Panc1 (cell line): Measurements from ENCODE around the gene EFNA5. TPM values are rescaled to one million over a fixed set of nuclear protein-coding genes. Genes with fewer than 3 reads are reported as not detected.

ENCODE experiments used
- ATAC-seq: fragments of 200-7000 bp; cut with Tn5 transposase; 2 replicates; pipeline ENCODE4 v1.9.1; 2020; ENCODE audit warnings: mild to moderate bottlenecking, moderate library complexity
- BruUV-seq: library from RNA; stranded (reverse); fragments of 400-500 nt; replicated peaks from 2 replicates; lab custom pipeline; 2021; lab: Mats Ljungman, UMichigan
- CTCF ChIA-PET: fragments of 300-600 bp; sonication (Branson Sonifier 250); formaldehyde crosslinking; loops from one replicate; lab custom pipeline; 2022; ENCODE audit warnings: antibody characterized with exemption; lab: Charles Lee
- POLR2A ChIA-PET: fragments of 300-600 bp; sonication (Branson Sonifier 250); formaldehyde crosslinking; loops from one replicate; lab custom pipeline; 2022; ENCODE audit warnings: antibody characterized with exemption; lab: Charles Lee
- DNase-seq: peaks from one replicate; pipeline ENCODE4 v3.0.0-alpha.2; 2010; ENCODE audit warnings: low read depth, low spot score
- H3K27ac ChIP-seq: 2 replicates; pipeline ENCODE4 v1.5.1; 2011; ENCODE audit warnings: mild to moderate bottlenecking, low read length, inconsistent platforms
- H3K27me3 ChIP-seq: fragments of 200-500 bp; sonication (Bioruptor generic); 2 replicates; pipeline ENCODE4 v1.6.0; 2014; ENCODE audit warnings: low read length, inconsistent platforms; ENCODE audit not compliant: control insufficient read depth, insufficient read depth
- H3K36me3 ChIP-seq: fragments of 200-500 bp; sonication (Bioruptor generic); 2 replicates; pipeline ENCODE4 v1.5.1; 2014; ENCODE audit warnings: inconsistent platforms, mild to moderate bottlenecking, low read length, moderate library complexity; ENCODE audit not compliant: control insufficient read depth, insufficient read depth
- H3K4me1 ChIP-seq: 2 replicates; pipeline ENCODE4 v1.5.1; 2011; ENCODE audit warnings: inconsistent platforms, mild to moderate bottlenecking, low read length, moderate library complexity; ENCODE audit not compliant: control insufficient read depth, insufficient read depth
- H3K4me3 ChIP-seq, 2 experiments: 2 replicates each; pipeline ENCODE4 v1.5.1; 2011 to 2012; ENCODE audit warnings: low read depth in 2 of 2, low read length in 2 of 2, mild to moderate bottlenecking in 2 of 2, inconsistent platforms in 1 of 2, moderate library complexity in 1 of 2
- H3K9me3 ChIP-seq: fragments of 200-500 bp; sonication (Bioruptor generic); 2 replicates; pipeline ENCODE4 v1.5.1; 2014; ENCODE audit warnings: low read depth, mild to moderate bottlenecking, inconsistent platforms, low read length, moderate library complexity; ENCODE audit not compliant: control insufficient read depth, insufficient read depth
- CTCF ChIP-seq: fragments of 450-650 bp; IDR thresholded peaks from 2 replicates; pipeline ENCODE4 v1.5.1; 2017; ENCODE audit warnings: mild to moderate bottlenecking
- POLR2AphosphoS5 ChIP-seq: IDR thresholded peaks from 2 replicates; pipeline ENCODE4 v1.6.1; 2012; ENCODE audit warnings: mild to moderate bottlenecking, low read depth, low read length, moderate library complexity
- REST ChIP-seq, 2 experiments: IDR thresholded peaks; 2 replicates each; pipeline ENCODE4 v1.6.1; 2011 to 2012; ENCODE audit warnings: low read depth in 2 of 2, control low read depth in 1 of 2, low read length in 1 of 2, mild to moderate bottlenecking in 1 of 2, moderate library complexity in 1 of 2; ENCODE audit not compliant: insufficient read depth in 1 of 2
- SIN3A ChIP-seq: IDR thresholded peaks from 2 replicates; pipeline ENCODE4 v1.6.1; 2012; ENCODE audit warnings: low read depth, mild to moderate bottlenecking, low read length, moderate library complexity, borderline replicate concordance; ENCODE audit not compliant: insufficient read depth
- TCF7L2 ChIP-seq: IDR thresholded peaks from 2 replicates; pipeline ENCODE4 v1.6.1; 2011; ENCODE audit warnings: mild to moderate bottlenecking, low read depth, low read length, inconsistent platforms
- in situ Hi-C: cut with HindIII; loops from 2 replicates; pipeline ENCODE4 v1.10.0; 2016; ENCODE audit warnings: low sequenced_read_pairs, low pct_unique_long_range_greater_than_20kb
- intact Hi-C: fragments of 100-400 bp; cut with micrococcal nuclease; formaldehyde crosslinking; loops from one replicate; pipeline ENCODE4 v1.10.0; 2022; ENCODE audit not compliant: unreplicated experiment
- total RNA-seq: library from RNA; stranded (reverse); gene quantifications from one replicate; pipeline ENCODE4 v1.2.1, GENCODE V29; 2021; ENCODE audit not compliant: unreplicated experiment

Gene EFNA5
- total RNA-seq, 1 experiment from 2014 or later = 30.5 TPM

GRCh38 chr5:107699425-107699824 lies 28.7 kb upstream of the EFNA5 start:
- H3K4me3 ChIP-seq = no peak overlapping the region
- BruUV-seq = no TSS peak
- in situ Hi-C loops = no loop called here
- no peaks in the 10 kb centered on the region for H3K9me3 ChIP-seq
- H3K4me1 ChIP-seq = no peaks in the 10 kb centered on the region
- intact Hi-C loops = no loop called here
- no peak for DNase-seq
- CTCF ChIA-PET = no interaction called here
- TF ChIP-seq REST (IDR thresholded peaks at IDR 0.05; ENCODE audit: insufficient read depth in 1 of 2, low read depth in 2 of 2, low read length in 1 of 2) (no peak), TCF7L2 (no peak), POLR2AphosphoS5 (no peak), SIN3A (no peak), CTCF (no peak)
- POLR2A ChIA-PET = no interaction called here
- no peaks in the 10 kb centered on the region; the same call in 1 of the 2 replicates for H3K27me3 ChIP-seq
- H3K36me3 ChIP-seq = no peaks in the 10 kb centered on the region
- no peak overlapping the region for H3K27ac ChIP-seq
- ATAC-seq = no peak

GRCh38 chr5:107698286-107698685 lies 27.5 kb upstream of the EFNA5 start:
- ATAC-seq (no peak), DNase-seq (no peak)
- H3K4me3 ChIP-seq = no peak overlapping the region
- in situ Hi-C loops (no loop called here), intact Hi-C loops (no loop called here)
- H3K9me3 ChIP-seq = no peaks in the 10 kb centered on the region
- no peaks in the 10 kb centered on the region for H3K4me1 ChIP-seq
- no peaks in the 10 kb centered on the region for H3K36me3 ChIP-seq
- ChIA-PET CTCF (no interaction called here), POLR2A (no interaction called here)
- no peaks in the 10 kb centered on the region; the same call in 1 of the 2 replicates for H3K27me3 ChIP-seq
- BruUV-seq = no TSS peak
- H3K27ac ChIP-seq = no peak overlapping the region
- no peak for TF ChIP-seq POLR2AphosphoS5
- no peak for TF ChIP-seq CTCF
- no peak for TF ChIP-seq SIN3A
- no peak for TF ChIP-seq TCF7L2
- TF ChIP-seq REST (IDR thresholded peaks at IDR 0.05; ENCODE audit: insufficient read depth in 1 of 2, low read depth in 2 of 2, low read length in 1 of 2) = no peak
